Measurements from ENCODE around the gene CD46.

DNA sequence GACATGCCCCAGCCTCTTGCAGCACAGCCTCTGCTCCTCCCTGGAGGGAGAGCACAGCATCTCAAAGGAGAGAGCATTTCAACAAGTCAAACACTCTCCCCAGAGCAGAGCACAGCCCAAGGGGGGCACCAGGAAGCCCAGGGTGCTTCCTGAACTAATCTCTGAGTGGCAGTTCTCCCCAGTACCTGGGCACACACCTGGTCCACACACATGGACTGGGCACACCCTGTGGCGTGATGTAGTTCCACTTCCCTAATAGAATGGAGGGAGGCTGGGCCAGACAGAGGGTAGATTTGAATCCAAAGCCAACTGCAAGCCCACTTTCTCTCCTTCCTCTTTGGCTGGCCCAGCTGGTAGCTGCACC, 55.5 kb downstream of the CD46 start:
- TF ChIP-seq, protein P1, sequence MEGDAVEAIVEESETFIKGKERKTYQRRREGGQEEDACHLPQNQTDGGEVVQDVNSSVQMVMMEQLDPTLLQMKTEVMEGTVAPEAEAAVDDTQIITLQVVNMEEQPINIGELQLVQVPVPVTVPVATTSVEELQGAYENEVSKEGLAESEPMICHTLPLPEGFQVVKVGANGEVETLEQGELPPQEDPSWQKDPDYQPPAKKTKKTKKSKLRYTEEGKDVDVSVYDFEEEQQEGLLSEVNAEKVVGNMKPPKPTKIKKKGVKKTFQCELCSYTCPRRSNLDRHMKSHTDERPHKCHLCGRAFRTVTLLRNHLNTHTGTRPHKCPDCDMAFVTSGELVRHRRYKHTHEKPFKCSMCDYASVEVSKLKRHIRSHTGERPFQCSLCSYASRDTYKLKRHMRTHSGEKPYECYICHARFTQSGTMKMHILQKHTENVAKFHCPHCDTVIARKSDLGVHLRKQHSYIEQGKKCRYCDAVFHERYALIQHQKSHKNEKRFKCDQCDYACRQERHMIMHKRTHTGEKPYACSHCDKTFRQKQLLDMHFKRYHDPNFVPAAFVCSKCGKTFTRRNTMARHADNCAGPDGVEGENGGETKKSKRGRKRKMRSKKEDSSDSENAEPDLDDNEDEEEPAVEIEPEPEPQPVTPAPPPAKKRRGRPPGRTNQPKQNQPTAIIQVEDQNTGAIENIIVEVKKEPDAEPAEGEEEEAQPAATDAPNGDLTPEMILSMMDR (IDR thresholded peaks at IDR 0.05): no peak
- no peak for TF ChIP-seq EP300 (IDR thresholded peaks at IDR 0.05)

Measured in sigmoid colon (tissue), 4 donors.